ENCODE measurements around the gene TPP1. TPM values are rescaled to one million over a fixed set of nuclear protein-coding genes. Genes with fewer than 3 reads are reported as not detected.

Gene TPP1
- total RNA-seq, 1 experiment from 2014 or later, result 21.6 TPM

GRCh38 chr11:6663794-6664469, 44.7 kb upstream of the TPP1 start:
- no peak for TF ChIP-seq EZH2phosphoT487 (IDR thresholded peaks at IDR 0.05; ENCODE audit: borderline replicate concordance, low read length)
- no peak for TF ChIP-seq CTCF (conservative IDR thresholded peaks at IDR 0.05; ENCODE audit: low read depth, low read length)
- no peak for TF ChIP-seq EZH2 (IDR thresholded peaks at IDR 0.05; ENCODE audit: low read length, unreplicated experiment)
- ChIA-PET CTCF (no interaction called here), POLR2A (ENCODE audit: unreplicated experiment) (no interaction called here)
- H3K9me2 ChIP-seq (replicated peaks; ENCODE audit: low read length), result no peaks in the 10 kb centered on the region
- intact Hi-C loops (cut with micrococcal nuclease), result no loop called here
- H3K9me3 ChIP-seq (ENCODE audit: low read length), result no peaks in the 10 kb centered on the region
- ATAC-seq, result no peak
- no peaks in the 10 kb centered on the region for H3K4me1 ChIP-seq (ENCODE audit: insufficient read depth, low read length)
- H3K27me3 ChIP-seq (ENCODE audit: low read length), result no peaks in the 10 kb centered on the region
- H3K27ac ChIP-seq (ENCODE audit: low read length), result no peak overlapping the region
- no peak overlapping the region for H3K4me3 ChIP-seq (ENCODE audit: low read length)
- no peaks in the 10 kb centered on the region for H3K36me3 ChIP-seq (ENCODE audit: low read depth, low read length)
- H2AFZ ChIP-seq (ENCODE audit: low read length), result no peak overlapping the region
- no peak overlapping the region for H3K9ac ChIP-seq (ENCODE audit: low read length)
- no TSS peak for BruUV-seq (replicated peaks)
- H3F3A ChIP-seq (ENCODE audit: low read length, unreplicated experiment), result no peaks in the 10 kb centered on the region
- no peak for DNase-seq
- H4K20me1 ChIP-seq (ENCODE audit: low read length), result no peaks in the 10 kb centered on the region
- H3K4me2 ChIP-seq (ENCODE audit: low read length), result no peak overlapping the region
- no peaks in the 10 kb centered on the region for H3K79me2 ChIP-seq (ENCODE audit: low read length)

DNA sequence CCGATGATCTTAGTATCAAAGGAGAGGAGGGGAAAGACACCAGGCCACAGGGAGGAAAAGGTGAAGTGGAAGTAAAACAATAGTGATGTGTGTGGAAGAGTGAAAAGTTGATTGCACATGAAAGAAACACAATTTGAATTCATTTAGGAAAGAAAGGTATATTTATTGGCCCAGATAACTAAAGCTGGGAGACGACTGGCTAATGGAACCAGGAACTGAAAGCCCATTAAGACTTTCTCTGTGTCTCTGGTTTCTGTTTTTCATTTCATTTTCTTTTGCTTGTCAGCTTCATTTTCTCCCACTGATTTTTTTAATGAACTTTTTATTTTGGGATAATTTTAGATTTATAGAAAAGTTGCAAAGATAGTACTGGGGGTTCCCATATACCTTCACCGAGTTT, 41.5 kb upstream of the TPP1 start:
- intact Hi-C loops (cut with micrococcal nuclease), result no loop called here
- H4K20me1 ChIP-seq (ENCODE audit: low read length), result no peaks in the 10 kb centered on the region
- H3K27me3 ChIP-seq (ENCODE audit: low read length), result peaks cover 18% of the 10 kb centered on the region
- no peaks in the 10 kb centered on the region for H3K9me2 ChIP-seq (replicated peaks; ENCODE audit: low read length)
- no peak for DNase-seq
- ChIA-PET CTCF (no interaction called here), POLR2A (ENCODE audit: unreplicated experiment) (no interaction called here)
- TF ChIP-seq CTCF (conservative IDR thresholded peaks at IDR 0.05; ENCODE audit: low read depth, low read length) (no peak), EZH2phosphoT487 (IDR thresholded peaks at IDR 0.05; ENCODE audit: borderline replicate concordance, low read length) (no peak), EZH2 (IDR thresholded peaks at IDR 0.05; ENCODE audit: low read length, unreplicated experiment) (no peak)
- no TSS peak for BruUV-seq (replicated peaks)
- ATAC-seq, result no peak
- H3K4me3 ChIP-seq (ENCODE audit: low read length), result no peak overlapping the region
- H3F3A ChIP-seq (ENCODE audit: low read length, unreplicated experiment), result no peaks in the 10 kb centered on the region
- H3K9ac ChIP-seq (ENCODE audit: low read length), result no peak overlapping the region
- no peak overlapping the region for H3K27ac ChIP-seq (ENCODE audit: low read length)
- no peaks in the 10 kb centered on the region for H3K9me3 ChIP-seq (ENCODE audit: low read length)
- H2AFZ ChIP-seq (ENCODE audit: low read length), result no peak overlapping the region
- H3K36me3 ChIP-seq (ENCODE audit: low read depth, low read length), result no peaks in the 10 kb centered on the region
- no peak overlapping the region for H3K4me2 ChIP-seq (ENCODE audit: low read length)
- no peaks in the 10 kb centered on the region for H3K79me2 ChIP-seq (ENCODE audit: low read length)
- H3K4me1 ChIP-seq (ENCODE audit: insufficient read depth, low read length), result no peaks in the 10 kb centered on the region

DNA sequence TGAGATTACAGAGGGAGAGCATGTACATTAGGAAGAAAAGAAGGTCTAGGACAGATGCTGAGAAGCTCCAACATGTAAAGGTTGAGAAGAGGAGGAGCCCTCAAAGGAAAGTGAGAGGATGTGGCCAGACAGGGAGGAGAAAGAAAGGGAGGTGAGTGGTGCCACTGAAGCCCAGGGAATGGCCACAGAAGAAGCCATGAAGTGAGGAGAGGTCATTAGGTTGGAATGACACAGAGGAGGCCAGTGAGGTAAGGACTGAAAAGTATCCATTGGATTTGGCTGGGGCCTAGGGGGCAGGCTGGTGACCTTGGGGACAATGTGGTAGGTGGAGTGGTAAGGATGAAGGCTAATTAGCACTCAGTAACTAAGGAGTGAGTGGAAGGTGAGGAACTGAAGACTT, 39.4 kb upstream of the TPP1 start:
- no peaks in the 10 kb centered on the region for H3K4me1 ChIP-seq (ENCODE audit: insufficient read depth, low read length)
- intact Hi-C loops (cut with micrococcal nuclease), result no loop called here
- CTCF ChIA-PET, result no interaction called here
- H3K9ac ChIP-seq (ENCODE audit: low read length), result no peak overlapping the region
- no peaks in the 10 kb centered on the region for H3K9me3 ChIP-seq (ENCODE audit: low read length)
- ATAC-seq, result no peak
- H3K4me3 ChIP-seq (ENCODE audit: low read length), result no peak overlapping the region
- peaks cover 27% of the 10 kb centered on the region for H3K27me3 ChIP-seq (ENCODE audit: low read length)
- H3K36me3 ChIP-seq (ENCODE audit: low read depth, low read length), result no peaks in the 10 kb centered on the region
- TF ChIP-seq EZH2phosphoT487 (IDR thresholded peaks at IDR 0.05; ENCODE audit: borderline replicate concordance, low read length), result no peak
- no peak for TF ChIP-seq CTCF (conservative IDR thresholded peaks at IDR 0.05; ENCODE audit: low read depth, low read length)
- no peak for TF ChIP-seq EZH2 (IDR thresholded peaks at IDR 0.05; ENCODE audit: low read length, unreplicated experiment)
- no peak overlapping the region for H3K27ac ChIP-seq (ENCODE audit: low read length)
- no peak for DNase-seq
- H3F3A ChIP-seq (ENCODE audit: low read length, unreplicated experiment), result no peaks in the 10 kb centered on the region
- H3K9me2 ChIP-seq (replicated peaks; ENCODE audit: low read length), result no peaks in the 10 kb centered on the region
- H2AFZ ChIP-seq (ENCODE audit: low read length), result no peak overlapping the region
- POLR2A ChIA-PET (ENCODE audit: unreplicated experiment), result no interaction called here
- no peaks in the 10 kb centered on the region for H3K79me2 ChIP-seq (ENCODE audit: low read length)
- BruUV-seq (replicated peaks), result no TSS peak
- no peak overlapping the region for H3K4me2 ChIP-seq (ENCODE audit: low read length)
- no peaks in the 10 kb centered on the region for H4K20me1 ChIP-seq (ENCODE audit: low read length)

Data from PC-3 (cell line).